CD14-positive monocyte (primary cell): ENCODE results near the gene SLC6A11. TPM values are rescaled to one million over a fixed set of nuclear protein-coding genes. Genes with fewer than 3 reads are reported as not detected.

Experiments used
- DNase-seq, 3 donors: peaks; one replicate each; pipeline ENCODE4 v3.0.0-alpha.2; 2011 to 2022
- H2AFZ ChIP-seq: 2 replicates; pipeline ENCODE4 v1.6.0; 2012; ENCODE audit warnings: mild to moderate bottlenecking, low read depth, low read length, inconsistent platforms; ENCODE audit not compliant: insufficient read depth, poor library complexity, severe bottlenecking
- H3K27ac ChIP-seq, 2 donors: 1 replicate in 1 of 2; 2 replicates in 1 of 2; pipeline ENCODE4 v1.5.1; 2012 to 2013; ENCODE audit warnings: low read length in 2 of 2, control low read depth in 1 of 2, inconsistent platforms in 1 of 2, low read depth in 1 of 2, mild to moderate bottlenecking in 1 of 2
- H3K27me3 ChIP-seq, 2 donors: one replicate each; pipeline versions ENCODE4 v1.6.0 to v1.6.1; 2011 to 2013; ENCODE audit warnings: low read length in 2 of 2; ENCODE audit not compliant: control insufficient read depth in 2 of 2, insufficient read depth in 2 of 2
- H3K36me3 ChIP-seq, 2 donors: replicated peaks in 1 of 2; 1 replicate in 1 of 2; 2 replicates in 1 of 2; pipeline versions ENCODE4 v1.5.1 to v1.6.1; 2012 to 2013; ENCODE audit warnings: low read length in 2 of 2, control low read depth in 1 of 2, inconsistent platforms in 1 of 2, mild to moderate bottlenecking in 1 of 2; ENCODE audit not compliant: insufficient read depth in 2 of 2, control insufficient read depth in 1 of 2
- H3K4me1 ChIP-seq, 2 donors: 1 replicate in 1 of 2; 2 replicates in 1 of 2; pipeline versions ENCODE4 v1.5.1 to v1.6.1; 2012 to 2013; ENCODE audit warnings: low read length in 2 of 2, control low read depth in 1 of 2, inconsistent platforms in 1 of 2, mild to moderate bottlenecking in 1 of 2, moderate library complexity in 1 of 2; ENCODE audit not compliant: insufficient read depth in 2 of 2, control insufficient read depth in 1 of 2
- H3K4me2 ChIP-seq: replicated peaks from 2 replicates; pipeline ENCODE3; 2012; ENCODE audit warnings: low read length, moderate library complexity, mild to moderate bottlenecking; ENCODE audit not compliant: poor library complexity, severe bottlenecking; ENCODE audit errors: extremely low read depth
- H3K4me3 ChIP-seq, 3 experiments: fragments of 200-600 bp in 1 of 3; sonication (generic) in 1 of 3; replicated peaks in 1 of 3; 1 replicate in 2 of 3; 2 replicates in 1 of 3; pipeline ENCODE4 v1.5.1; 2011 to 2013; ENCODE audit warnings: low read length in 3 of 3, mild to moderate bottlenecking in 3 of 3, control low read depth in 2 of 3, low read depth in 2 of 3, inconsistent platforms in 1 of 3, moderate library complexity in 1 of 3
- H3K79me2 ChIP-seq: 2 replicates; pipeline ENCODE4 v1.6.0; 2012; ENCODE audit warnings: mild to moderate bottlenecking, control low read depth, inconsistent platforms, low read length, moderate library complexity; ENCODE audit not compliant: insufficient read depth
- H3K9ac ChIP-seq: 2 replicates; pipeline ENCODE4 v1.6.0; 2017; ENCODE audit warnings: low read length, mild to moderate bottlenecking; ENCODE audit not compliant: insufficient read depth, poor library complexity, severe bottlenecking
- H3K9me3 ChIP-seq, 2 donors: replicated peaks in 1 of 2; 1 replicate in 1 of 2; 2 replicates in 1 of 2; pipeline versions ENCODE4 v1.5.1 to v1.6.1; 2012 to 2013; ENCODE audit warnings: low read length in 2 of 2, control low read depth in 1 of 2; ENCODE audit not compliant: control insufficient read depth in 1 of 2, insufficient read depth in 1 of 2
- H4K20me1 ChIP-seq: 2 replicates; pipeline ENCODE4 v1.6.0; 2012; ENCODE audit warnings: mild to moderate bottlenecking, low read length, control low read depth, moderate library complexity; ENCODE audit not compliant: insufficient read depth
- H3K27ac Mint-ChIP-seq, 7 donors: one replicate each; pipeline ENCODE4 v1.8.0; 2020; ENCODE audit warnings: mild to moderate bottlenecking in 7 of 7, mixed read lengths in 7 of 7, moderate library complexity in 6 of 7, inconsistent platforms in 2 of 7
- H3K27me3 Mint-ChIP-seq, 3 donors: one replicate each; pipeline ENCODE4 v1.8.0; 2021 to 2022; ENCODE audit warnings: low read depth in 3 of 3, mild to moderate bottlenecking in 3 of 3, mixed read lengths in 3 of 3, moderate library complexity in 3 of 3, inconsistent platforms in 1 of 3
- H3K36me3 Mint-ChIP-seq, 2 donors: one replicate each; pipeline ENCODE4 v1.8.0; 2020; ENCODE audit warnings: mixed read lengths in 2 of 2, inconsistent platforms in 1 of 2, mild to moderate bottlenecking in 1 of 2
- H3K4me1 Mint-ChIP-seq: one replicate; pipeline ENCODE4 v1.8.0; 2020; ENCODE audit warnings: mild to moderate bottlenecking, mixed read lengths
- H3K4me3 Mint-ChIP-seq, 2 donors: one replicate each; pipeline ENCODE4 v1.8.0; 2020; ENCODE audit warnings: mild to moderate bottlenecking in 2 of 2, mixed read lengths in 2 of 2, moderate library complexity in 1 of 2
- H3K9me3 Mint-ChIP-seq, 7 donors: one replicate each; pipeline ENCODE4 v1.8.0; 2020 to 2022; ENCODE audit warnings: mixed read lengths in 7 of 7, mild to moderate bottlenecking in 6 of 7, moderate library complexity in 6 of 7, inconsistent platforms in 2 of 7
- CTCF ChIP-seq: fragments of 200-600 bp; IDR thresholded peaks from one replicate; pipeline ENCODE4 v1.8.0; 2022; ENCODE audit warnings: antibody characterized with exemption, mild to moderate bottlenecking
- WGBS: methylation state at CpG from one replicate; pipeline ENCODE4 v1.1.5; 2013; ENCODE audit warnings: missing lambda C conversion rate; ENCODE audit not compliant: insufficient coverage; 5-methylcytosine and 5-hydroxymethylcytosine counted together
- intact Hi-C, 2 donors: fragments of 100-400 bp; cut with micrococcal nuclease; formaldehyde crosslinking; loops; one replicate each; pipeline versions ENCODE4 v1.15.0 to v1.15.1; 2023
- polyA plus RNA-seq, 3 donors: library from polyadenylated mRNA; depleted of rRNA in 1 of 3; unstranded in 2 of 3; stranded (reverse) in 1 of 3; fragments of 300-500 nt in 2 of 3; fragments of >200 nt in 1 of 3; fragmentation: Illumina TruSeq in 2 of 3; gene quantifications; 1 replicate in 2 of 3; 2 replicates in 1 of 3; pipeline ENCODE4 v1.2.3, GENCODE V29; 2012 to 2021

The SLC6A11 gene
- polyA plus RNA-seq, 3 donors = not detected

- 3% methylated on average over 5 of the region's 5 CpGs for WGBS
- H3K4me3 Mint-ChIP-seq = no peak overlapping the region
- Histone ChIP-seq H4K20me1 (no peaks in the 10 kb centered on the region), H3K79me2 (no peaks in the 10 kb centered on the region), H3K4me2 (no peak overlapping the region), H3K36me3 (no peaks in the 10 kb centered on the region), H3K9me3 (no peaks in the 10 kb centered on the region), H3K4me1 (peaks cover 9 to 11% of the 10 kb centered on the region in 2 donors), H3K27ac (no peak overlapping the region), H3K4me3 (no peak overlapping the region), H3K9ac (no peak overlapping the region), H3K27me3 (peaks cover 7 to 8% of the 10 kb centered on the region in 2 donors), H2AFZ (no peak overlapping the region)
- H3K27me3 Mint-ChIP-seq = peaks cover 3 to 14% (median 4%) of the 10 kb centered on the region in 3 donors
- intact Hi-C loops = no loop called here
- H3K36me3 Mint-ChIP-seq = no peaks in the 10 kb centered on the region
- H3K27ac Mint-ChIP-seq = peak overlapping the region in 2 of 7 donors; percentile 21 to 62
- H3K9me3 Mint-ChIP-seq = peaks cover 0 to 2% (median 0%) of the 10 kb centered on the region in 7 donors
- peak; percentile 72 for TF ChIP-seq CTCF
- H3K4me1 Mint-ChIP-seq = peaks cover 14% of the 10 kb centered on the region
- peak; percentile 12 to 54 (median 37) for DNase-seq
Measured at GRCh38 chr3:10783360-10784351, 32.4 kb upstream of the SLC6A11 start.

- H3K4me1 ChIP-seq = peaks cover 9 to 11% of the 10 kb centered on the region in 2 donors
- no peaks in the 10 kb centered on the region for H3K36me3 ChIP-seq
- H3K79me2 ChIP-seq = no peaks in the 10 kb centered on the region
- Mint-ChIP-seq H3K27me3 (peaks cover 5 to 24% (median 6%) of the 10 kb centered on the region in 3 donors), H3K27ac (no peak overlapping the region), H3K4me1 (peaks cover 14% of the 10 kb centered on the region), H3K36me3 (no peaks in the 10 kb centered on the region), H3K4me3 (peak overlapping the region in 1 of 2 donors; percentile 8), H3K9me3 (peaks cover 0 to 2% (median 2%) of the 10 kb centered on the region in 7 donors)
- H3K27me3 ChIP-seq = peaks cover 8 to 9% of the 10 kb centered on the region in 2 donors
- TF ChIP-seq CTCF = no peak
- H2AFZ ChIP-seq = no peak overlapping the region
- H3K9ac ChIP-seq = no peak overlapping the region
- no peak overlapping the region for H3K27ac ChIP-seq
- H4K20me1 ChIP-seq = no peaks in the 10 kb centered on the region
- intact Hi-C loops = no loop called here
- no peak for DNase-seq
- H3K4me3 ChIP-seq = no peak overlapping the region
- H3K4me2 ChIP-seq = no peak overlapping the region
- H3K9me3 ChIP-seq = no peaks in the 10 kb centered on the region
Measured at GRCh38 chr3:10786640-10787039, 29.4 kb upstream of the SLC6A11 start.
